Activated T-helper 2 cell treated with anti-CD3 and anti-CD28 coated beads, Interferon-gamma antibody, Interleukin-2, Interleukin-4, amounts not matched to agents 10 μg/mL and 5 μg/mL and 100 μg/mL, durations not matched to agents 14 hours and 24 hours and 36 hours (primary cell): Measurements from ENCODE around the gene TRUB1. TPM values are rescaled to one million over a fixed set of nuclear protein-coding genes. Genes with fewer than 3 reads are reported as not detected.

Experiments used
- DNase-seq: peaks from one replicate; pipeline ENCODE4 v3.0.0; 2021; ENCODE audit warnings: low spot score
- H3K27ac Mint-ChIP-seq: one replicate; pipeline ENCODE4 v1.8.0; 2021; ENCODE audit warnings: mixed read lengths
- H3K27me3 Mint-ChIP-seq: one replicate; pipeline ENCODE4 v1.8.0; 2021; ENCODE audit warnings: low read depth, mixed read lengths
- H3K36me3 Mint-ChIP-seq: one replicate; pipeline ENCODE4 v1.8.0; 2021; ENCODE audit warnings: low read depth, mixed read lengths
- H3K4me1 Mint-ChIP-seq: one replicate; pipeline ENCODE4 v1.8.0; 2021; ENCODE audit warnings: low read depth, mixed read lengths
- H3K4me3 Mint-ChIP-seq: one replicate; pipeline ENCODE4 v1.8.0; 2021; ENCODE audit warnings: low read depth, mild to moderate bottlenecking, moderate library complexity, mixed read lengths
- H3K9me3 Mint-ChIP-seq: one replicate; pipeline ENCODE4 v1.8.0; 2021; ENCODE audit warnings: mixed read lengths
- intact Hi-C: fragments of 100-400 bp; cut with micrococcal nuclease; formaldehyde crosslinking; loops from one replicate; pipeline ENCODE4 v1.15.1; 2023
- total RNA-seq: library from RNA; stranded (reverse); gene quantifications from 2 replicates; pipeline ENCODE4 v1.2.3, GENCODE V29; 2022

The TRUB1 gene
- total RNA-seq, 1 donor from 2014 or later: 20.3 TPM

- peaks cover 26% of the 10 kb centered on the region for H3K4me1 Mint-ChIP-seq
- H3K36me3 Mint-ChIP-seq: peaks cover 48% of the 10 kb centered on the region
- no peaks in the 10 kb centered on the region for H3K27me3 Mint-ChIP-seq
- intact Hi-C loops: loop anchor here (2.0 kb wide), 1 partner anchor 13 kb away; no protein-coding TSS in a partner anchor
- no peak overlapping the region for H3K4me3 Mint-ChIP-seq
- H3K9me3 Mint-ChIP-seq: no peaks in the 10 kb centered on the region
- DNase-seq: no peak
- H3K27ac Mint-ChIP-seq: no peak overlapping the region
These were observed 19.7 kb downstream of the TRUB1 start for GRCh38 chr10:114957673-114958072.

- H3K36me3 Mint-ChIP-seq: peaks cover 53% of the 10 kb centered on the region
- intact Hi-C loops: no loop called here
- H3K27ac Mint-ChIP-seq: no peak overlapping the region
- H3K4me1 Mint-ChIP-seq: peaks cover 19% of the 10 kb centered on the region
- no peaks in the 10 kb centered on the region for H3K9me3 Mint-ChIP-seq
- H3K27me3 Mint-ChIP-seq: no peaks in the 10 kb centered on the region
- no peak overlapping the region for H3K4me3 Mint-ChIP-seq
- DNase-seq: no peak
These were observed 24.4 kb downstream of the TRUB1 start for GRCh38 chr10:114962441-114962840.

GRCh38 chr10:114963908-114964307, 25.9 kb downstream of the TRUB1 start:
- no peak for DNase-seq
- H3K36me3 Mint-ChIP-seq: peaks cover 59% of the 10 kb centered on the region
- peaks cover 20% of the 10 kb centered on the region for H3K4me1 Mint-ChIP-seq
- intact Hi-C loops: no loop called here
- no peak overlapping the region for H3K4me3 Mint-ChIP-seq
- no peak overlapping the region for H3K27ac Mint-ChIP-seq
- no peaks in the 10 kb centered on the region for H3K9me3 Mint-ChIP-seq
- H3K27me3 Mint-ChIP-seq: no peaks in the 10 kb centered on the region

DNA sequence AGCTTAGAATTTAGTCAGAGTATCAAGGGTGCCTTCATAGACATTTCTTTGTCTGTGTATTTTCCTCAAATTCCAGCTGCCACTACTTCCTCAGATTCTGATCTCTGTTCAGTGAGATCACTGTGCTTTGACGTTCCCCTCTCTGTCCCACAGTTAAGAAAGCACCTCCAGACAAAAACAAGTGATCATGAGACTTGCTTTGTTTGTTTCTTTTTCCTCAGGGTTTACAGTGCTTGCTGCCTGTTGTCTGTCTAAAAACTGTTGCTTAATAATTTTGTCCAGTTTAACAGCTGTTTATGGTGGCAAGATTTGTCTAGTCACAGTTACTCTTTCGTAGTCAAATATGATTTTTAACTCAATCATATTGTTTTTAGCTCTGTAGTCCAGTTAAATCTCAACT, 29.1 kb downstream of the TRUB1 start:
- no peak overlapping the region for H3K4me3 Mint-ChIP-seq
- DNase-seq: no peak
- H3K9me3 Mint-ChIP-seq: no peaks in the 10 kb centered on the region
- intact Hi-C loops: no loop called here
- H3K36me3 Mint-ChIP-seq: peaks cover 47% of the 10 kb centered on the region
- no peaks in the 10 kb centered on the region for H3K27me3 Mint-ChIP-seq
- no peak overlapping the region for H3K27ac Mint-ChIP-seq
- H3K4me1 Mint-ChIP-seq: peaks cover 32% of the 10 kb centered on the region

GRCh38 chr10:114970515-114970914, 32.5 kb downstream of the TRUB1 start:
- DNase-seq: no peak
- no peak overlapping the region for H3K4me3 Mint-ChIP-seq
- peaks cover 29% of the 10 kb centered on the region for H3K36me3 Mint-ChIP-seq
- H3K27me3 Mint-ChIP-seq: no peaks in the 10 kb centered on the region
- H3K27ac Mint-ChIP-seq: peak overlapping the region; percentile 71
- no peaks in the 10 kb centered on the region for H3K9me3 Mint-ChIP-seq
- intact Hi-C loops: loop anchor here (2.0 kb wide), 1 partner anchor 14 kb away; no protein-coding TSS in a partner anchor
- peaks cover 32% of the 10 kb centered on the region for H3K4me1 Mint-ChIP-seq

- H3K27ac Mint-ChIP-seq: no peak overlapping the region
- no peak overlapping the region for H3K4me3 Mint-ChIP-seq
- H3K9me3 Mint-ChIP-seq: no peaks in the 10 kb centered on the region
- intact Hi-C loops: no loop called here
- H3K36me3 Mint-ChIP-seq: peaks cover 24% of the 10 kb centered on the region
- peaks cover 16% of the 10 kb centered on the region for H3K4me1 Mint-ChIP-seq
- H3K27me3 Mint-ChIP-seq: no peaks in the 10 kb centered on the region
- no peak for DNase-seq
These were observed 35.3 kb downstream of the TRUB1 start for GRCh38 chr10:114973306-114973705.

- intact Hi-C loops: no loop called here
- H3K4me3 Mint-ChIP-seq: no peak overlapping the region
- no peak for DNase-seq
- peaks cover 25% of the 10 kb centered on the region for H3K36me3 Mint-ChIP-seq
- no peaks in the 10 kb centered on the region for H3K9me3 Mint-ChIP-seq
- H3K4me1 Mint-ChIP-seq: peaks cover 14% of the 10 kb centered on the region
- no peak overlapping the region for H3K27ac Mint-ChIP-seq
- no peaks in the 10 kb centered on the region for H3K27me3 Mint-ChIP-seq
These were observed 36.0 kb downstream of the TRUB1 start for GRCh38 chr10:114973997-114974396.

DNA sequence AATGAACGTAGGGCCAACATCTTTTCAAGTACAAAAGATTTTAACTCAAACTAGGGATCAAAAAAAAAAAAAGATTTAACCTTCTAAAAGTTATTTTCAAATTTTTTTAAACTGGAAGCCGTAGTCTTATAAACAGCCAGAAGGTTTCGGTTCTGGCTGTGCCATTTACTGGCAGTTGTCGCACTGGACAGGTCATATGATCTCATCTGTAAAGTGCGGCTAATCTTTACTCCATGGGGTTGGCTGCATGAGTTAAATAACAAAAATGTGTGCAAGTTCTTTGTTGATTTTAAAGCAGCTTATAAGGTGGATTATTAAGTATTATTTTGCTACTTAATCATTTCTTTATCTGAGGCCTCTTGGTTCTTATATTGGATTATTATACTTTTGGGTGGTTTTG, 36.6 kb downstream of the TRUB1 start:
- DNase-seq: no peak
- no peak overlapping the region for H3K4me3 Mint-ChIP-seq
- H3K27me3 Mint-ChIP-seq: no peaks in the 10 kb centered on the region
- H3K9me3 Mint-ChIP-seq: no peaks in the 10 kb centered on the region
- peaks cover 12% of the 10 kb centered on the region for H3K4me1 Mint-ChIP-seq
- no peak overlapping the region for H3K27ac Mint-ChIP-seq
- intact Hi-C loops: no loop called here
- peaks cover 28% of the 10 kb centered on the region for H3K36me3 Mint-ChIP-seq

DNA sequence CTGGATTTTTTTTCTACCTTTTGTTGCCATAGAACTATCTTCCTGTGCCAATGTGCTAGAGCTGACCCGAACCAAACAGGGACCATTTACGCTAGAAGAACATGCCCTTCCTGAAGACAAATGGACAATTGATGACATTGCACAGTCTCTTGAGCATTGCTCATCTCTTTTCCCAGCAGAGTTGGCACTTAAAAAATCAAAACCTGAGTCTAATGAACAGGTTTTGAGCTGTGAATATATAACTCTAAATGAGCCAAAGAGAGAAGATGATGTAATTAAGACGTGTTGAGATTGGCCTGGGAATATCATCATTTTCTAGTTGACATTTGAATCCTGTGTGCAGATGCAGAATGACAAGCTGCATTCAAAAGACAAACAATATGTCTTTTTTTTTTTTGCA, 37.1 kb downstream of the TRUB1 start:
- H3K36me3 Mint-ChIP-seq: peaks cover 31% of the 10 kb centered on the region
- no peak for DNase-seq
- H3K27ac Mint-ChIP-seq: no peak overlapping the region
- no peaks in the 10 kb centered on the region for H3K9me3 Mint-ChIP-seq
- no peaks in the 10 kb centered on the region for H3K27me3 Mint-ChIP-seq
- H3K4me1 Mint-ChIP-seq: peaks cover 9% of the 10 kb centered on the region
- no peak overlapping the region for H3K4me3 Mint-ChIP-seq
- intact Hi-C loops: no loop called here

- Mint-ChIP-seq H3K27ac (no peak overlapping the region), H3K36me3 (peaks cover 67% of the 10 kb centered on the region), H3K9me3 (peaks cover 44% of the 10 kb centered on the region), H3K27me3 (no peaks in the 10 kb centered on the region), H3K4me3 (no peak overlapping the region), H3K4me1 (no peaks in the 10 kb centered on the region)
- intact Hi-C loops: no loop called here
- no peak for DNase-seq
These were observed 45.0 kb downstream of the TRUB1 start for GRCh38 chr10:114982989-114983388.

- H3K4me3 Mint-ChIP-seq: no peak overlapping the region
- H3K27me3 Mint-ChIP-seq: no peaks in the 10 kb centered on the region
- no peaks in the 10 kb centered on the region for H3K4me1 Mint-ChIP-seq
- H3K27ac Mint-ChIP-seq: no peak overlapping the region
- peaks cover 28% of the 10 kb centered on the region for H3K9me3 Mint-ChIP-seq
- no peak for DNase-seq
- intact Hi-C loops: no loop called here
- peaks cover 35% of the 10 kb centered on the region for H3K36me3 Mint-ChIP-seq
These were observed 50.0 kb downstream of the TRUB1 start for GRCh38 chr10:114987995-114988394.

DNA sequence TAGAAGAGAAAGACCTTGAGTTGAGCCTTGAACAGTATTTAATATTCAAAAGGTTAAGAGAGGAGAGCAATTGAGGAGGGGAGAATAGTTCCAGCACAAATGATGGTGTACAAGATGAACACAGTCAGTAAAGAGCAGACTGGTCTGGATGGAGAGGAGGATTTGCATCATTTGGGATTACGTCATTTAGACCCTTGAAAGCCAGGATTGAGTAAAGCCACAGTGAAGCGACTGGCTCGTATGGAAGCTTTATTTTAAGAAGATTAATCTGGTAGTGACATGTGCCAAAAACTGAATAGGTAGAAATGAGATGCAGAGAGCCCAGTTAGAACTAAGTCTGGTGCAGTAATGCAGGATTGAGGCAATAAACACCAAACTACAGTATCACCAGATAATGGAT, 52.6 kb downstream of the TRUB1 start:
- Mint-ChIP-seq H3K27ac (no peak overlapping the region), H3K27me3 (no peaks in the 10 kb centered on the region), H3K9me3 (peaks cover 2% of the 10 kb centered on the region), H3K4me3 (no peak overlapping the region), H3K4me1 (no peaks in the 10 kb centered on the region), H3K36me3 (peaks cover 12% of the 10 kb centered on the region)
- intact Hi-C loops: no loop called here
- DNase-seq: no peak

- intact Hi-C loops: no loop called here
- no peaks in the 10 kb centered on the region for H3K27me3 Mint-ChIP-seq
- H3K27ac Mint-ChIP-seq: no peak overlapping the region
- no peaks in the 10 kb centered on the region for H3K4me1 Mint-ChIP-seq
- no peaks in the 10 kb centered on the region for H3K9me3 Mint-ChIP-seq
- peaks cover 8% of the 10 kb centered on the region for H3K36me3 Mint-ChIP-seq
- H3K4me3 Mint-ChIP-seq: no peak overlapping the region
- no peak for DNase-seq
These were observed 53.0 kb downstream of the TRUB1 start for GRCh38 chr10:114990991-114991390.

DNA sequence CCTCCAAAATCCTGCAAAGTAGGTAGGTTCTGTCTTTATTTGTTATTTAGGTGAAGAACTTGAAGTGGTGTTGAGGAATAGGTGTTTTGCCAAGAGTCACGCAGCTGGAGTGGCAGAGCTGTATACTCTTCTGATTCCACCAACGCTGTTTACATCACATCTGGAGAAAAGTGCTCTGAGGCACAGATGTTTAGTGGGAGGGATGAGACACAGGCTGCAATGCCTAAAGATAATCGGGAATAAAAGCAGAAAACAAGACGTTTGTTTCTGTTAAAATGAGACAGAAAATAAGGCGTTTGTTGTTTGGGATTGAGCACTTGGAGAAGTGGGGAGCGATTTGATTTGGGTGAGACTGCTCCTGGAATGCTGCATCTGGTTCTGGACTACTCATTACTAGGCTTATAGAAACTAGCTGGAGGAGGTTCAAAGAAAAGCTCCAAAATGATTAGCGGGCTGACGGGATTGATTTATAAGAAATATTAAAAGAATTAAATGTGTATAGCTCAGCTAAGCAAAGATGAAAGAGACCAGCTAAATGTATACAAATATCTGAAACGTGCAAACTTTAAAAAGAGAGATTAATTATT, 54.3 kb downstream of the TRUB1 start:
- Mint-ChIP-seq H3K9me3 (no peaks in the 10 kb centered on the region), H3K4me3 (no peak overlapping the region), H3K27me3 (no peaks in the 10 kb centered on the region), H3K4me1 (no peaks in the 10 kb centered on the region), H3K27ac (no peak overlapping the region), H3K36me3 (peaks cover 1% of the 10 kb centered on the region)
- intact Hi-C loops: no loop called here
- no peak for DNase-seq
